ENCODE results near the gene TDRD9. TPM values are rescaled to one million over a fixed set of nuclear protein-coding genes. Genes with fewer than 3 reads are reported as not detected.

TDRD9 gene
- total RNA-seq, 4 donors from 2014 or later, result 0.17 to 1.5 (median 0.31) TPM; not detected in 1

DNA sequence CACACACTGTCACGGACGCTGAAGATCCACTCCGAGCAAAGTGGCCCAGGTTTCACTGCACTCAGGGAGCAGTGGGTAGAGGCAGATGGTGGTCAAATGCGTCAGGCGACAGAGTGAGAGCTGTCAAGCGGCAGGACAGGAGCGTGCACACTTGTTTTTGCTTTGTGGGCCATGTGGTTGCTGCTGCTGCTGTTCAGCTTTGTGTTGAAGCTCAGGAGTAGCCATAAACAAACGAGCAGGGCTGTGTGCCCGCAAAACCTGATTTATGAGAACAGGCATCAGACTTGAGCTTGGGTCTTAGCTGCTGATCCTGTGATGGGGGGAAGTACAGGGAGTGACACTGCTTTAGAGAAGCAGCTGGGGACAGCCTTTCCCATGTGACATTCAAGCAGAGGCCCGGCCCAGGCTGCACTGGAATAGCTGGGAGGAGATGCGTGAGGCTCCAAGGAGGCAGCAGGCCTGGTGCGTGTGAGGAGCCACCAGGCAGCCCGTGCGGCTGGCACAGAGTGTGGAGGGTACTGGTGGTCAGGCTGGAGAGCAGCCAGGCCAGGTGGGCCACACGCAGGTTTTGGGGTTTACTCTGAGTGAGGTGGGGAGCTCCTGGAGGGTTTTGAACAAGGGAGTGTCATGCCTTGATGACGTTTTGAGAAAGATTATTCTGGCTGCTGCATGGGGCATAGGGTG lies 126.1 kb downstream of the TDRD9 start:
- ATAC-seq, result no peak
- intact Hi-C loops (cut with DNase I; ENCODE audit: low total_unique reads), result no loop called here
- H3K4me1 ChIP-seq, result no peaks in the 10 kb centered on the region
- TF ChIP-seq POLR2A (IDR thresholded peaks at IDR 0.05), result no peak
- TF ChIP-seq, protein P1, sequence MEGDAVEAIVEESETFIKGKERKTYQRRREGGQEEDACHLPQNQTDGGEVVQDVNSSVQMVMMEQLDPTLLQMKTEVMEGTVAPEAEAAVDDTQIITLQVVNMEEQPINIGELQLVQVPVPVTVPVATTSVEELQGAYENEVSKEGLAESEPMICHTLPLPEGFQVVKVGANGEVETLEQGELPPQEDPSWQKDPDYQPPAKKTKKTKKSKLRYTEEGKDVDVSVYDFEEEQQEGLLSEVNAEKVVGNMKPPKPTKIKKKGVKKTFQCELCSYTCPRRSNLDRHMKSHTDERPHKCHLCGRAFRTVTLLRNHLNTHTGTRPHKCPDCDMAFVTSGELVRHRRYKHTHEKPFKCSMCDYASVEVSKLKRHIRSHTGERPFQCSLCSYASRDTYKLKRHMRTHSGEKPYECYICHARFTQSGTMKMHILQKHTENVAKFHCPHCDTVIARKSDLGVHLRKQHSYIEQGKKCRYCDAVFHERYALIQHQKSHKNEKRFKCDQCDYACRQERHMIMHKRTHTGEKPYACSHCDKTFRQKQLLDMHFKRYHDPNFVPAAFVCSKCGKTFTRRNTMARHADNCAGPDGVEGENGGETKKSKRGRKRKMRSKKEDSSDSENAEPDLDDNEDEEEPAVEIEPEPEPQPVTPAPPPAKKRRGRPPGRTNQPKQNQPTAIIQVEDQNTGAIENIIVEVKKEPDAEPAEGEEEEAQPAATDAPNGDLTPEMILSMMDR (IDR thresholded peaks at IDR 0.05 in 4 of 5, conservative IDR thresholded peaks at IDR 0.05 in 1 of 5), result no peak
- no peaks in the 10 kb centered on the region for H3K9me3 ChIP-seq
- no peaks in the 10 kb centered on the region for H3K36me3 ChIP-seq
- H3K27ac ChIP-seq, result no peak overlapping the region
- H3K4me3 ChIP-seq, result no peak overlapping the region
- in situ Hi-C loops (cut with MboI; ENCODE audit: low sequenced_read_pairs in 4 of 4), result no loop called here
- DNase-seq, result no peak
- peaks cover 0 to 5% (median 4%) of the 10 kb centered on the region in 3 donors for H3K27me3 ChIP-seq

DNA sequence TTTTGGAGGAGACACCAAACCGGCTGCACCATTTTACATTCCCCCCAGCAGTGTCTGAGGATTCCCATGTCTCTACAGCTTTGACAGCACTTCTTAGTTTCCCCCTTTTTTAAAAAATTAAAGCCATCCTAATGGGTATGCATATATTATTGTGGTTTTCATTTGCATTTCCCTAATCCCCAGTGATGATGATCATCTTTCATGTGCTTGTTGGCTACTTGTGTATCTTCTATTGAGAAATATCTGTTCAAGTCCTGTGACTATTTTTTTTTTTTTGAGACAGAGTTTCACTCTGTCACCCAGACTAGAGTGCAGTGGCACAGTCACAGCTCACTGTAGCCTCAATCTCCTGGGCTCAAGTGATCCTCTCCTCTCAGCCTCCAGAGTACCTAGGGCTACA lies 134.0 kb downstream of the TDRD9 start:
- intact Hi-C loops (cut with DNase I; ENCODE audit: low total_unique reads), result no loop called here
- no peaks in the 10 kb centered on the region for H3K4me1 ChIP-seq
- in situ Hi-C loops (cut with MboI; ENCODE audit: low sequenced_read_pairs in 4 of 4), result no loop called here

DNA sequence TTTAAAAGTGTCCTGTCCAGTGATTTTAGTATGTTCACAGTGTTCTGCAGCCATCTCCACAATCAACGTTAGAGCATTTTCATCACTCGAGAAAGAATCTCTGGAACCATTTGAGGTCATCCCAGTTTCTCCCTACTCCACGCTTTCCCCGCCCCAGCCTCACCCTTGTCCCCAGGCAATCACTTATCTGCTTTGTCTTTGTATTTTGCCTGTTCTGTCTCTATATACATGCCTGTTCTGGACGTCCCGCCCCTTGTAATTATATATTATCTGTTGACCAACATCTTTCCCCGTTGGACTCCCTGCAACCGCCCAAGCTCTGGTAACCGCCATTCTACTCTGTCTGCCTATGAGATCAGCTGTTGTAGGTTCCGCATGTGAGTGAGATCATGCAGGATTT lies 135.7 kb downstream of the TDRD9 start:
- intact Hi-C loops (cut with DNase I; ENCODE audit: low total_unique reads), result no loop called here
- peaks cover 0 to 9% (median 2%) of the 10 kb centered on the region in 3 donors for H3K27me3 ChIP-seq
- TF ChIP-seq, protein P1 (IDR thresholded peaks at IDR 0.05 in 4 of 5, conservative IDR thresholded peaks at IDR 0.05 in 1 of 5), result no peak
- TF ChIP-seq POLR2A (IDR thresholded peaks at IDR 0.05), result no peak
- no peaks in the 10 kb centered on the region for H3K9me3 ChIP-seq
- H3K27ac ChIP-seq, result no peak overlapping the region
- H3K4me3 ChIP-seq, result no peak overlapping the region
- DNase-seq, result no peak
- H3K4me1 ChIP-seq, result no peaks in the 10 kb centered on the region
- in situ Hi-C loops (cut with MboI; ENCODE audit: low sequenced_read_pairs in 4 of 4), result no loop called here
- H3K36me3 ChIP-seq, result no peaks in the 10 kb centered on the region
- no peak for ATAC-seq

More for the DNA sequence above, 134.0 kb downstream of the TDRD9 start:
- DNase-seq (no peak), ATAC-seq (no peak)
- Histone ChIP-seq H3K27me3 (peaks cover 0 to 5% (median 0%) of the 10 kb centered on the region in 3 donors), H3K4me3 (no peak overlapping the region), H3K9me3 (no peaks in the 10 kb centered on the region), H3K36me3 (no peaks in the 10 kb centered on the region), H3K27ac (no peak overlapping the region)
- no peak for TF ChIP-seq POLR2A (IDR thresholded peaks at IDR 0.05)
- TF ChIP-seq, protein P1 (IDR thresholded peaks at IDR 0.05 in 4 of 5, conservative IDR thresholded peaks at IDR 0.05 in 1 of 5), result no peak

DNA sequence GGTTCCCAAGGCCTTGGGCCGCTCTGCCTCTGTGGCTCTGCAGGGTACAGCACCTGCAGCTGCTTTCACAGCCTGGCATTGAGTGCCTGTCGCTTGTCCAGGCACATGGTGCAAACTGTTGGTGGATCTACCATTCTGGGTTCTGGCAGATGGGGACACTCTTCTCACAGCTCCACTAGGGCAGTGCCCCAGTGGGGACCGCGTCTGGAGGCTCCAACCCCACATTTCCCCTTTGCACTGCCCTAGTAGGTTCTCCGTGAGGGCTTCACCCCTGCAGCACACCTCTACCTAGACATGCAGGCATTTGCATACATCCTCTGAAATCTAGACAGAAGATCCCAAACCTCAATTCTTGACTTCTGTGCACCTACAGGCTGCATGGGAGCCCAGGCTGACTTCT lies 138.0 kb downstream of the TDRD9 start:
- intact Hi-C loops (cut with DNase I; ENCODE audit: low total_unique reads) (no loop called here), in situ Hi-C loops (cut with MboI; ENCODE audit: low sequenced_read_pairs in 4 of 4) (no loop called here)
- Histone ChIP-seq H3K36me3 (no peaks in the 10 kb centered on the region), H3K4me3 (no peak overlapping the region), H3K27me3 (peaks cover 0 to 18% (median 7%) of the 10 kb centered on the region in 3 donors), H3K4me1 (no peaks in the 10 kb centered on the region), H3K9me3 (no peaks in the 10 kb centered on the region), H3K27ac (no peak overlapping the region)
- no peak for TF ChIP-seq POLR2A (IDR thresholded peaks at IDR 0.05)
- TF ChIP-seq, protein P1 (IDR thresholded peaks at IDR 0.05 in 4 of 5, conservative IDR thresholded peaks at IDR 0.05 in 1 of 5), result no peak
- no peak for ATAC-seq
- DNase-seq, result no peak
